Trophoblast cell (in vitro differentiated cells and primary cell): ENCODE results near the gene CWC22. TPM values are rescaled to one million over a fixed set of nuclear protein-coding genes. Genes with fewer than 3 reads are reported as not detected.
"Not testable (repeated sequence)": the region's sequence is repeated elsewhere in the genome, so short reads cannot be mapped to it uniquely, and the experiment has no call there.

ENCODE experiments used
- DNase-seq, 2 donors: peaks; one replicate each; pipeline ENCODE4 v3.0.0-alpha.2; 2016
- H2AFZ ChIP-seq: 2 replicates; pipeline ENCODE4 v1.6.1; 2013; ENCODE audit warnings: low read length, moderate library complexity, mild to moderate bottlenecking; ENCODE audit not compliant: insufficient read depth, poor library complexity
- H2AK5ac ChIP-seq: 2 replicates; pipeline ENCODE4 v1.6.1; 2013; ENCODE audit warnings: mild to moderate bottlenecking, low read length
- H2BK120ac ChIP-seq: 2 replicates; pipeline ENCODE4 v1.6.1; 2013; ENCODE audit warnings: low read length, mild to moderate bottlenecking, moderate library complexity; ENCODE audit not compliant: insufficient read depth, poor library complexity
- H2BK12ac ChIP-seq: 2 replicates; pipeline ENCODE4 v1.6.1; 2013; ENCODE audit warnings: mild to moderate bottlenecking, low read length, moderate library complexity
- H2BK5ac ChIP-seq: 2 replicates; pipeline ENCODE4 v1.6.1; 2013; ENCODE audit warnings: low read length, low read depth, moderate library complexity, mild to moderate bottlenecking; ENCODE audit not compliant: poor library complexity
- H3K14ac ChIP-seq: 2 replicates; pipeline ENCODE4 v1.6.1; 2013; ENCODE audit warnings: mild to moderate bottlenecking, low read length
- H3K18ac ChIP-seq: 2 replicates; pipeline ENCODE4 v1.6.1; 2013; ENCODE audit warnings: mild to moderate bottlenecking, low read length
- H3K23ac ChIP-seq: 2 replicates; pipeline ENCODE4 v1.6.1; 2013; ENCODE audit warnings: low read length
- H3K27ac ChIP-seq: 2 replicates; pipeline ENCODE4 v1.5.1; 2013; ENCODE audit warnings: low read depth, mild to moderate bottlenecking, inconsistent platforms, low read length, moderate library complexity
- H3K27me3 ChIP-seq: 2 replicates; pipeline ENCODE4 v1.6.1; 2013; ENCODE audit warnings: inconsistent platforms, mild to moderate bottlenecking, low read length, moderate library complexity; ENCODE audit not compliant: insufficient read depth
- H3K36me3 ChIP-seq, 2 experiments: 1 replicate in 1 of 2; 2 replicates in 1 of 2; pipeline ENCODE4 v1.6.1; 2013; ENCODE audit warnings: low read length in 2 of 2, mild to moderate bottlenecking in 2 of 2, moderate library complexity in 1 of 2; ENCODE audit not compliant: insufficient read depth in 2 of 2, control insufficient read depth in 1 of 2
- H3K4ac ChIP-seq: 2 replicates; pipeline ENCODE4 v1.6.1; 2013; ENCODE audit warnings: low read depth, mild to moderate bottlenecking, low read length, moderate library complexity
- H3K4me1 ChIP-seq, 2 experiments: 1 replicate in 1 of 2; 2 replicates in 1 of 2; pipeline ENCODE4 v1.6.1; 2013; ENCODE audit warnings: low read length in 2 of 2, mild to moderate bottlenecking in 2 of 2, moderate library complexity in 1 of 2; ENCODE audit not compliant: insufficient read depth in 2 of 2, control insufficient read depth in 1 of 2
- H3K4me2 ChIP-seq: 2 replicates; pipeline ENCODE4 v1.6.1; 2013; ENCODE audit warnings: inconsistent platforms, mild to moderate bottlenecking, low read length, moderate library complexity
- H3K4me3 ChIP-seq: 2 replicates; pipeline ENCODE4 v1.5.1; 2013; ENCODE audit warnings: mild to moderate bottlenecking, low read depth, low read length, inconsistent platforms
- H3K79me1 ChIP-seq: one replicate; pipeline ENCODE4 v1.6.1; 2013; ENCODE audit warnings: low read length
- H3K79me2 ChIP-seq: 2 replicates; pipeline ENCODE4 v1.6.1; 2013; ENCODE audit warnings: low read length, mild to moderate bottlenecking; ENCODE audit not compliant: control insufficient read depth, insufficient read depth, poor library complexity
- H3K9ac ChIP-seq: 2 replicates; pipeline ENCODE4 v1.6.1; 2013; ENCODE audit warnings: mild to moderate bottlenecking, low read length
- H3K9me3 ChIP-seq: 2 replicates; pipeline ENCODE4 v1.6.1; 2013; ENCODE audit warnings: low read depth, mild to moderate bottlenecking, control low read depth, inconsistent platforms, low read length; ENCODE audit not compliant: insufficient read depth
- H4K12ac ChIP-seq: 2 replicates; pipeline ENCODE4 v1.6.1; 2013; ENCODE audit warnings: low read depth, mild to moderate bottlenecking, low read length, moderate library complexity
- H4K8ac ChIP-seq: 2 replicates; pipeline ENCODE4 v1.6.1; 2013; ENCODE audit warnings: low read depth, mild to moderate bottlenecking, low read length, moderate library complexity
- H4K91ac ChIP-seq: one replicate; pipeline ENCODE4 v1.6.1; 2013; ENCODE audit warnings: low read depth, mild to moderate bottlenecking, low read length, moderate library complexity
- WGBS: extraction: QIAGEN DNeasy Blood & Tissue Kit; methylation state at CpG from one replicate; pipeline ENCODE4 v1.1.7; 2013; ENCODE audit warnings: missing lambda C conversion rate; ENCODE audit not compliant: insufficient read length, insufficient coverage; ENCODE audit errors: extremely low coverage; 5-methylcytosine and 5-hydroxymethylcytosine counted together
- polyA plus RNA-seq: library from polyadenylated mRNA; stranded (reverse); fragments of 200-250 nt; gene quantifications from 2 replicates; pipeline ENCODE4 v1.2.3, GENCODE V29; 2013

CWC22 gene
- 20.7 and 21.2 TPM in 2 replicates for polyA plus RNA-seq

GRCh38 chr2:180006781-180007579 is at the start of gene CWC22:
TSS of gene CWC22 (minus strand) at chr2:180007297. CDS start at chr2:179993341, 13,956 bp downstream.
- Histone ChIP-seq H2AFZ (peak within 1 kb of the TSS; percentile 87), H3K14ac (peak within 1 kb of the TSS; percentile 86), H3K4me3 (peak within 1 kb of the TSS; percentile 90), H2BK5ac (peak within 1 kb of the TSS; percentile 70), H2AK5ac (no peak within 1 kb of the TSS), H4K91ac (peak within 1 kb of the TSS; percentile 77), H2BK120ac (peak within 1 kb of the TSS; percentile 81), H3K23ac (no peak within 1 kb of the TSS), H3K9me3 (no peaks in the 10 kb centered on the region), H3K36me3 (no peaks in the 10 kb centered on the region), H3K4me1 (no peaks in the 10 kb centered on the region), H3K79me1 (peaks cover 7% of the 10 kb centered on the region), H3K79me2 (peaks cover 3% of the 10 kb centered on the region), H3K27ac (no peak within 1 kb of the TSS), H4K8ac (peak within 1 kb of the TSS; percentile 56), H3K18ac (peak within 1 kb of the TSS; percentile 80), H3K4ac (peak within 1 kb of the TSS; percentile 88), H4K12ac (peak within 1 kb of the TSS; percentile 90), H3K4me2 (peak within 1 kb of the TSS; percentile 56), H2BK12ac (no peak within 1 kb of the TSS), H3K27me3 (no peaks in the 10 kb centered on the region), H3K9ac (peak within 1 kb of the TSS; percentile 87)
- DNase-seq = peak; percentile 86 to 93
- WGBS = no CpG with 5 or more reads among the region's 46 CpGs

GRCh38 chr2:180056367-180057118 is 49.4 kb upstream of the CWC22 start:
- Histone ChIP-seq H3K27me3 (no peaks in the 10 kb centered on the region), H2AK5ac (no peak overlapping the region)
- WGBS = no CpG with 5 or more reads among the region's 15 CpGs

GRCh38 chr2:180054576-180054975 is 47.5 kb upstream of the CWC22 start:
- not testable (repeated sequence) for H3K4ac ChIP-seq, H3K9me3 ChIP-seq, H3K27ac ChIP-seq, H4K91ac ChIP-seq, H3K4me3 ChIP-seq, H3K9ac ChIP-seq, H3K23ac ChIP-seq, H4K12ac ChIP-seq, H3K27me3 ChIP-seq, H2AK5ac ChIP-seq, H2AFZ ChIP-seq, H2BK12ac ChIP-seq, H2BK5ac ChIP-seq, H3K4me2 ChIP-seq, H3K36me3 ChIP-seq, H3K79me1 ChIP-seq, H3K4me1 ChIP-seq, H3K14ac ChIP-seq, H3K18ac ChIP-seq, H2BK120ac ChIP-seq, H4K8ac ChIP-seq, DNase-seq, H3K79me2 ChIP-seq
- WGBS = no CpG with 5 or more reads among the region's 1 CpG

More at GRCh38 chr2:180056367-180057118, 49.4 kb upstream of the CWC22 start:
- no peak overlapping the region for H4K8ac ChIP-seq
- no peak overlapping the region for H4K91ac ChIP-seq
- H3K14ac ChIP-seq = no peak overlapping the region
- no peaks in the 10 kb centered on the region for H3K9me3 ChIP-seq
- no peaks in the 10 kb centered on the region for H3K79me2 ChIP-seq
- peaks cover 0 to 2% of the 10 kb centered on the region in 2 experiments for H3K4me1 ChIP-seq
- no peak overlapping the region for H3K4ac ChIP-seq
- H2BK5ac ChIP-seq = no peak overlapping the region
- H3K4me2 ChIP-seq = no peak overlapping the region
- H2AFZ ChIP-seq = no peak overlapping the region
- H4K12ac ChIP-seq = no peak overlapping the region
- no peak overlapping the region for H3K18ac ChIP-seq
- DNase-seq = no peak
- no peaks in the 10 kb centered on the region for H3K79me1 ChIP-seq
- H3K23ac ChIP-seq = no peak overlapping the region
- no peaks in the 10 kb centered on the region for H3K36me3 ChIP-seq
- no peak overlapping the region for H3K27ac ChIP-seq
- H2BK12ac ChIP-seq = no peak overlapping the region
- H3K4me3 ChIP-seq = no peak overlapping the region
- H3K9ac ChIP-seq = no peak overlapping the region
- H2BK120ac ChIP-seq = no peak overlapping the region

GRCh38 chr2:180050246-180050645 is 43.1 kb upstream of the CWC22 start:
- Histone ChIP-seq H3K18ac (no peak overlapping the region), H3K27ac (no peak overlapping the region), H3K14ac (no peak overlapping the region), H3K23ac (no peak overlapping the region), H2BK12ac (no peak overlapping the region), H3K9ac (no peak overlapping the region), H2BK5ac (no peak overlapping the region), H2AK5ac (no peak overlapping the region), H3K4ac (no peak overlapping the region), H4K8ac (no peak overlapping the region), H3K27me3 (no peaks in the 10 kb centered on the region), H3K36me3 (no peaks in the 10 kb centered on the region), H3K4me2 (no peak overlapping the region), H3K79me1 (no peaks in the 10 kb centered on the region), H4K91ac (no peak overlapping the region), H2BK120ac (no peak overlapping the region), H3K4me3 (no peak overlapping the region), H3K4me1 (no peaks in the 10 kb centered on the region), H3K9me3 (no peaks in the 10 kb centered on the region), H2AFZ (no peak overlapping the region), H3K79me2 (no peaks in the 10 kb centered on the region), H4K12ac (no peak overlapping the region)
- no peak for DNase-seq
- no CpG with 5 or more reads among the region's 3 CpGs for WGBS
